ENCODE measurements around the gene WDR38. TPM values are rescaled to one million over a fixed set of nuclear protein-coding genes. Genes with fewer than 3 reads are reported as not detected.

WDR38 gene
- total and polyA plus RNA-seq, 2 of the 4 experiments (the other 2 are of a cell fraction), result not detected

- Histone ChIP-seq H2AK5ac (ENCODE audit: low read depth, low read length) (no peak overlapping the region), H2BK120ac (ENCODE audit: low read depth, low read length) (no peak overlapping the region), H3K9ac (ENCODE audit: low read depth, low read length) (no peak overlapping the region), H2BK15ac (ENCODE audit: low read depth, low read length) (no peak overlapping the region), H2AK9ac (replicated peaks; ENCODE audit: low read depth, low read length, poor library complexity) (peak overlapping the region; percentile 35), H4K20me1 (ENCODE audit: insufficient read depth, low read length) (no peaks in the 10 kb centered on the region), H3K18ac (ENCODE audit: low read depth, low read length) (no peak overlapping the region), H2BK20ac (ENCODE audit: low read depth, low read length) (peak overlapping the region; percentile 37; the same call in 1 of the 2 replicates), H3K14ac (replicated peaks; ENCODE audit: low read depth, low read length) (no peak overlapping the region), H4K91ac (ENCODE audit: insufficient read depth, low read depth, low read length) (no peak overlapping the region; the same call in 1 of the 2 replicates), H3K23ac (ENCODE audit: low read depth, low read length) (no peak overlapping the region), H3K4me1 (ENCODE audit: control insufficient read depth, insufficient read depth, low read length) (peaks cover 18% of the 10 kb centered on the region), H3K4me3 (ENCODE audit: insufficient read depth, low read depth, low read length) (no peak overlapping the region), H3K4me2 (ENCODE audit: low read depth, low read length) (no peak overlapping the region), H3K36me3 (ENCODE audit: control insufficient read depth, insufficient read depth, low read length) (peaks cover 12% of the 10 kb centered on the region; the same call in 1 of the 2 replicates), H3K79me1 (ENCODE audit: low read depth in 1 of 2, low read length in 2 of 2) (peaks cover 0 to 10% of the 10 kb centered on the region in 2 experiments; a peak in 2 of 4 replicates), H3K27ac (ENCODE audit: insufficient read depth, low read length) (no peak overlapping the region), H3K9me3 (ENCODE audit: control insufficient read depth, insufficient read depth, low read length) (no peaks in the 10 kb centered on the region), H2AFZ (replicated peaks; ENCODE audit: low read length, poor library complexity) (peak overlapping the region; percentile 72), H4K5ac (ENCODE audit: low read depth, low read length) (no peak overlapping the region), H4K8ac (ENCODE audit: low read depth in 2 of 2, low read length in 2 of 2) (0 out of 4 replicates have a peak overlapping the region, but pooled peaks of 1 of the 2 experiments have one; percentile 10), H3K9me1 (ENCODE audit: insufficient read depth, low read length) (peaks cover 19% of the 10 kb centered on the region), H3K56ac (ENCODE audit: extremely low read depth, insufficient read depth, low read length) (no peak overlapping the region), H3K4ac (ENCODE audit: low read depth, low read length) (no peak overlapping the region), H2BK5ac (ENCODE audit: low read depth, low read length, poor library complexity, severe bottlenecking) (no peak overlapping the region), H3K27me3 (ENCODE audit: control insufficient read depth, insufficient read depth, low read length) (no peaks in the 10 kb centered on the region)
- BruUV-seq (replicated peaks), result no TSS peak
- in situ Hi-C loops (cut with MboI; ENCODE audit: low sequenced_read_pairs), result no loop called here
- DNase-seq (no peak), ATAC-seq (ENCODE audit: low read depth) (no peak)
- intact Hi-C loops (cut with micrococcal nuclease), result no loop called here
- 80% methylated on average over 1 of the region's 12 CpGs; no CpG with 5 or more reads in 1 of the 2 experiments for WGBS, 2 experiments (ENCODE audit: extremely low coverage in 2 of 2, insufficient read length in 1 of 2)
- POLR2A ChIA-PET (ENCODE audit: unreplicated experiment), result interaction anchor here (0.6 kb wide), 1 partner anchor 39 kb away, joined by 3 read pairs; no protein-coding TSS in a partner anchor
- CTCF ChIA-PET, result interaction anchor here (0.6 kb wide), 1 partner anchor 206 kb away, joined by 3 read pairs; no protein-coding TSS in a partner anchor
- TF ChIP-seq CEBPB (IDR thresholded peaks at IDR 0.05; ENCODE audit: low read depth, low read length) (no peak), BHLHE40 (IDR thresholded peaks at IDR 0.05; ENCODE audit: low read depth, low read length) (no peak), RFX5 (IDR thresholded peaks at IDR 0.05; ENCODE audit: low read depth, low read length) (no peak), CHD1 (IDR thresholded peaks at IDR 0.05; ENCODE audit: low read depth, low read length) (no peak), MAFK (IDR thresholded peaks at IDR 0.05; ENCODE audit: low read depth, low read length) (no peak), NFE2L2 (IDR thresholded peaks at IDR 0.05; ENCODE audit: low read depth, low read length) (no peak), MXI1 (IDR thresholded peaks at IDR 0.05; ENCODE audit: borderline replicate concordance, low read depth, low read length) (no peak), MAZ (IDR thresholded peaks at IDR 0.05; ENCODE audit: borderline replicate concordance, low read depth, low read length) (no peak)
- TF ChIP-seq, protein P1, sequence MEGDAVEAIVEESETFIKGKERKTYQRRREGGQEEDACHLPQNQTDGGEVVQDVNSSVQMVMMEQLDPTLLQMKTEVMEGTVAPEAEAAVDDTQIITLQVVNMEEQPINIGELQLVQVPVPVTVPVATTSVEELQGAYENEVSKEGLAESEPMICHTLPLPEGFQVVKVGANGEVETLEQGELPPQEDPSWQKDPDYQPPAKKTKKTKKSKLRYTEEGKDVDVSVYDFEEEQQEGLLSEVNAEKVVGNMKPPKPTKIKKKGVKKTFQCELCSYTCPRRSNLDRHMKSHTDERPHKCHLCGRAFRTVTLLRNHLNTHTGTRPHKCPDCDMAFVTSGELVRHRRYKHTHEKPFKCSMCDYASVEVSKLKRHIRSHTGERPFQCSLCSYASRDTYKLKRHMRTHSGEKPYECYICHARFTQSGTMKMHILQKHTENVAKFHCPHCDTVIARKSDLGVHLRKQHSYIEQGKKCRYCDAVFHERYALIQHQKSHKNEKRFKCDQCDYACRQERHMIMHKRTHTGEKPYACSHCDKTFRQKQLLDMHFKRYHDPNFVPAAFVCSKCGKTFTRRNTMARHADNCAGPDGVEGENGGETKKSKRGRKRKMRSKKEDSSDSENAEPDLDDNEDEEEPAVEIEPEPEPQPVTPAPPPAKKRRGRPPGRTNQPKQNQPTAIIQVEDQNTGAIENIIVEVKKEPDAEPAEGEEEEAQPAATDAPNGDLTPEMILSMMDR (conservative IDR thresholded peaks at IDR 0.05; ENCODE audit: low read depth, low read length), result no peak
- TF ChIP-seq, protein P2, sequence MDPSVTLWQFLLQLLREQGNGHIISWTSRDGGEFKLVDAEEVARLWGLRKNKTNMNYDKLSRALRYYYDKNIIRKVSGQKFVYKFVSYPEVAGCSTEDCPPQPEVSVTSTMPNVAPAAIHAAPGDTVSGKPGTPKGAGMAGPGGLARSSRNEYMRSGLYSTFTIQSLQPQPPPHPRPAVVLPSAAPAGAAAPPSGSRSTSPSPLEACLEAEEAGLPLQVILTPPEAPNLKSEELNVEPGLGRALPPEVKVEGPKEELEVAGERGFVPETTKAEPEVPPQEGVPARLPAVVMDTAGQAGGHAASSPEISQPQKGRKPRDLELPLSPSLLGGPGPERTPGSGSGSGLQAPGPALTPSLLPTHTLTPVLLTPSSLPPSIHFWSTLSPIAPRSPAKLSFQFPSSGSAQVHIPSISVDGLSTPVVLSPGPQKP (IDR thresholded peaks at IDR 0.05; ENCODE audit: borderline replicate concordance, low read depth, low read length), result no peak
- dilution Hi-C loops (cut with HindIII; ENCODE audit: low sequenced_read_pairs, unreplicated experiment), result no loop called here
These were observed 44.9 kb upstream of the WDR38 start for GRCh38 chr9:124808246-124808956.

All from IMR-90 (cell line).